WERI-Rb-1 (cell line): Measurements from ENCODE around the gene PIN1.

ENCODE experiments used
- DNase-seq: peaks from one replicate; pipeline ENCODE4 v3.0.0-alpha.2; 2020
- H3K27ac ChIP-seq: fragments of 250-450 bp; sonication (Bioruptor Pico); 2 replicates; pipeline ENCODE4 v1.5.1; 2020; ENCODE audit warnings: mild to moderate bottlenecking, moderate library complexity
- H3K27me3 ChIP-seq: fragments of 250-450 bp; sonication (Bioruptor Pico); 2 replicates; pipeline ENCODE4 v1.5.1; 2021; ENCODE audit warnings: mild to moderate bottlenecking, low read depth, moderate library complexity; ENCODE audit not compliant: insufficient read depth, severe bottlenecking
- H3K36me3 ChIP-seq: fragments of 250-450 bp; sonication (Bioruptor Pico); 2 replicates; pipeline ENCODE4 v1.5.1; 2020; ENCODE audit warnings: mild to moderate bottlenecking, moderate library complexity
- H3K4me3 ChIP-seq: 2 replicates; pipeline ENCODE4 v1.5.1; 2011; ENCODE audit warnings: low read depth, mild to moderate bottlenecking, control low read depth, low read length
- H3K9me3 ChIP-seq: fragments of 250-450 bp; sonication (Bioruptor Pico); 2 replicates; pipeline ENCODE4 v1.5.1; 2021; ENCODE audit warnings: mild to moderate bottlenecking, moderate library complexity; ENCODE audit not compliant: severe bottlenecking
- TF ChIP-seq, protein P1 (sequence below): IDR thresholded peaks from 2 replicates; pipeline ENCODE4 v1.5.1; 2011; ENCODE audit warnings: low read depth, mild to moderate bottlenecking, control low read depth, inconsistent platforms, low read length

The PIN1 gene

GRCh38 chr19:9850235-9850959 is 15.3 kb downstream of the PIN1 start:
- TF ChIP-seq, protein P1, sequence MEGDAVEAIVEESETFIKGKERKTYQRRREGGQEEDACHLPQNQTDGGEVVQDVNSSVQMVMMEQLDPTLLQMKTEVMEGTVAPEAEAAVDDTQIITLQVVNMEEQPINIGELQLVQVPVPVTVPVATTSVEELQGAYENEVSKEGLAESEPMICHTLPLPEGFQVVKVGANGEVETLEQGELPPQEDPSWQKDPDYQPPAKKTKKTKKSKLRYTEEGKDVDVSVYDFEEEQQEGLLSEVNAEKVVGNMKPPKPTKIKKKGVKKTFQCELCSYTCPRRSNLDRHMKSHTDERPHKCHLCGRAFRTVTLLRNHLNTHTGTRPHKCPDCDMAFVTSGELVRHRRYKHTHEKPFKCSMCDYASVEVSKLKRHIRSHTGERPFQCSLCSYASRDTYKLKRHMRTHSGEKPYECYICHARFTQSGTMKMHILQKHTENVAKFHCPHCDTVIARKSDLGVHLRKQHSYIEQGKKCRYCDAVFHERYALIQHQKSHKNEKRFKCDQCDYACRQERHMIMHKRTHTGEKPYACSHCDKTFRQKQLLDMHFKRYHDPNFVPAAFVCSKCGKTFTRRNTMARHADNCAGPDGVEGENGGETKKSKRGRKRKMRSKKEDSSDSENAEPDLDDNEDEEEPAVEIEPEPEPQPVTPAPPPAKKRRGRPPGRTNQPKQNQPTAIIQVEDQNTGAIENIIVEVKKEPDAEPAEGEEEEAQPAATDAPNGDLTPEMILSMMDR: no peak
- Histone ChIP-seq H3K9me3 (no peaks in the 10 kb centered on the region), H3K27ac (peak overlapping the region; percentile 76), H3K4me3 (no peak overlapping the region), H3K27me3 (no peaks in the 10 kb centered on the region), H3K36me3 (peaks cover 36% of the 10 kb centered on the region)
- DNase-seq: peak; percentile 91

DNA sequence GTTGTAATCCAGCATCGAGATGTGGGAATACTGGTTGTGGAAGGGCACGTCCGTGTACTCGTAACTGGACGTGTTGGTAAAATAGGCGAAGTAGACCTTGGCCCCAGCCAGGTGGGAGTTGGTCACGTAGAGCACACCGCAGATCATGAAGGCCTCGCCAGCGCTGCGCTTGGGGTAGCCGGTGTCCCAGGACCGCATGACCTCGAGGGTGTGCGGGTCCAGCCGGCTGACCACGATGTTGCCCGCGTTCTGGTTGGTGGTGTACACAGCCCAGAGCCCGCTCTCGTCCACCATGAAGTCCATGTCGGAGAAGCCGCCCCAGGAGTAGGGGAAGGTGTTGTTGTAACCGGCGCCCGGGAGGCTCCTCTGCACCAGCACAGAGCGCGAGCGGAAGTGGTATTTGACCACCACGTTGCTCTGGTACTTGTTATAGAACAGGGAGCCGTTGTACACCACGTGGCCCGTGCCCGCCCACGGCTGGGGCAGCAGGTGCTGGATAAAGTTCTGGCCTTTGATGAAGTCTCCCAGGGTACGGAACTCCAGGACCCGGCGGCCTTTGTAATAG is 19.2 kb downstream of the PIN1 start:
- no peak for DNase-seq
- Histone ChIP-seq H3K9me3 (no peaks in the 10 kb centered on the region), H3K36me3 (peaks cover 49% of the 10 kb centered on the region), H3K27ac (no peak overlapping the region), H3K27me3 (no peaks in the 10 kb centered on the region), H3K4me3 (no peak overlapping the region)
- TF ChIP-seq, protein P1: no peak

DNA sequence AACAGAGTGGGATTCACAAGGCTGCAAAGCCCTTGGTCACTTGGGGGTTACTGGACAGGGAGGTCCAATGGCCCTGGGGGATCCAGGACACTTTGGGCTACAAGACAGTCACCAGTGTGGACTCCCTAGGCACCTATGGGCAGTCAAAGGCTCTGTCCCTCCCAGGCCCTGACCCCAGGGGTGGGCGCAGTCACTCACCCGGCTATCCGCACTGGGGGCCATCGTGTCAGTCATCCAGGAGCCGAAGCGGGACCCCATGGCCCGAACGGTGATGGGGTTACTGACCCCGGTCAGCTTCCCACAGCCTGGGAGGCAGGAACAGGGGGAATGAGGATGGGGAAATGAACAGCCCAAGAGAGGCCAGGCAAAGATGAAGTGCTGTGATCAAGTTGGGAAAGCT is 21.5 kb downstream of the PIN1 start:
- Histone ChIP-seq H3K4me3 (no peak overlapping the region), H3K36me3 (peaks cover 47% of the 10 kb centered on the region), H3K27me3 (no peaks in the 10 kb centered on the region), H3K9me3 (no peaks in the 10 kb centered on the region), H3K27ac (no peak overlapping the region)
- TF ChIP-seq, protein P1: no peak
- DNase-seq: no peak

- Histone ChIP-seq H3K36me3 (peaks cover 46% of the 10 kb centered on the region), H3K27me3 (no peaks in the 10 kb centered on the region), H3K9me3 (no peaks in the 10 kb centered on the region), H3K27ac (no peak overlapping the region), H3K4me3 (no peak overlapping the region)
- DNase-seq: no peak
- TF ChIP-seq, protein P1: no peak
These were observed 22.1 kb downstream of the PIN1 start for GRCh38 chr19:9857076-9857721.

DNA sequence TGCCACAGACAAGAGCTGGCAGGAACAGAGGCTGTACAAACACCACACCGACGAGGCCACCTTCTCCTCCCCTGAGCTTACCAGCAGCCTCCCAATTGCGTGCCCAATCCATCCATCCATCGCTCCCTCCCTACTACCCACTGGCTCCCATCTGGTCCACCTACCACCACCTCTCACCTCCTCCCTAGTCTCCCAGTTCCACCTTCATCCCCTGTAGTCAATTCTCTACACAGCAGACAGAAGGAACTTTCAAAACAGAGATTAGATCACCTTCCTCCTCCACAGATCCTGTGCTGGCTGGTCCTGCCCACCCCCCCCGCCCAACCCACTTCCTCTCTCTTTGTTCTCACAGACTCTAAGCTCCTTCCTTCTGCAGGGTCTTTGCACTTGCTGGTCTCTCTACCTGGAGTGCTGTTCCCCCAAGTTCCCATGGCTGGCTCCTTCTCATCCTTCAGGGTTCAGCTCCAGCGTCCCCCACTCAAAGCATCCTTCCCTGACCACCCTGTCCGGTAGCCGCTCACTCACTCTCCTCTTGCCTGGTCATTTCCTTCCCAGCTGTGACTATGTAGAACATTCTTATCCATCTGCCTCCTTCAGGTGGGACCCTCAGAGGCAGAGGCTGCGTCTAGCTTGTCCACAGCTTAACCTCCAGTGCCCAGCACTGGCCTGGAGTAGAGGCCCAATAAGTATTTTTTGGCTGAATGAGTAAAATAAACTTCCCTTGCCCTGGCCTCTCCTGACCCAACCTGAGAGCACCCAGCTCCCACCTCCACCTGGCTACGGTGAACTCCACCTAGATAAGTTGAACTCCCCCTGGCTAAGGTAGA is 23.0 kb downstream of the PIN1 start:
- DNase-seq: no peak
- H3K4me3 ChIP-seq: no peak overlapping the region
- TF ChIP-seq, protein P1: no peak

More for the DNA sequence above, 23.0 kb downstream of the PIN1 start:
- no peak overlapping the region for H3K27ac ChIP-seq
- H3K36me3 ChIP-seq: peaks cover 46% of the 10 kb centered on the region
- no peaks in the 10 kb centered on the region for H3K27me3 ChIP-seq
- no peaks in the 10 kb centered on the region for H3K9me3 ChIP-seq
